Astrocyte (in vitro differentiated cells and primary cell): Measurements from ENCODE around the gene CTXN3.

Experiments
- CTCF ChIP-seq: IDR thresholded peaks from 2 replicates; pipeline ENCODE4 v1.5.1; 2011; ENCODE audit warnings: low read depth, mild to moderate bottlenecking, inconsistent platforms, low read length, moderate library complexity; ENCODE audit not compliant: insufficient read depth
- EZH2 ChIP-seq: IDR thresholded peaks from 2 replicates; pipeline ENCODE4 v1.6.1; 2012; ENCODE audit warnings: mild to moderate bottlenecking, low read length, inconsistent platforms; ENCODE audit not compliant: insufficient read depth

DNA sequence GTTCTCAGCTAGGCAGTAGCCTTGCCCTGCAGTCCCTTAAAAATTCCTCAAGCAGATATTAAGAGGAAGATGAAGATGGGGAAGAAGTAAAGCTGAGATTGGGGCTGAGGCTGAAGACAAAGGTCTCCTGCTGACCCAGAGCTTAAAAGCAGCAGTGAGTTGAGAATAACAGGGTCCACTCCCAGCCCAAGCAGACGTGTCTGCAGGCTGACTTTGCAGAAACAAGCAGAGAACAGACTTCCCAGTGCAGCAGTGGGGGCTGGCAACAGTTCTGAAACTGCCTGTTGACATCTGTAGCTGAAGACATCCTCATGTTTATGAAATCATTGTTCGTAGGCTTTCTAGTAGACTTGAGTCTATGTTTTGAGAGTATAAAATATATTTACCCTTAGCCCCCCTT lies 1.1 kb downstream of the CTXN3 start:
- TF ChIP-seq CTCF (no peak), EZH2 (no peak)
